Hepatocyte (in vitro differentiated cells): ENCODE results near the gene COPRS. TPM values are rescaled to one million over a fixed set of nuclear protein-coding genes. Genes with fewer than 3 reads are reported as not detected.

Experiments
- DNase-seq: peaks from one replicate; pipeline ENCODE4 v3.0.0-alpha.2; 2016; ENCODE audit warnings: low spot score
- H2AFZ ChIP-seq: fragments of 200-600 bp; sonication (generic); 2 replicates; pipeline ENCODE4 v1.6.0; 2016; ENCODE audit warnings: antibody characterized with exemption, mild to moderate bottlenecking
- H3K27ac ChIP-seq: fragments of 200-600 bp; sonication (generic); 2 replicates; pipeline ENCODE4 v1.5.1; 2016; ENCODE audit warnings: mild to moderate bottlenecking
- H3K27me3 ChIP-seq: fragments of 200-600 bp; sonication (generic); 2 replicates; pipeline ENCODE4 v1.6.1; 2016
- H3K36me3 ChIP-seq: fragments of 200-600 bp; sonication (generic); replicated peaks from 2 replicates; pipeline ENCODE4 v1.5.1; 2016; ENCODE audit warnings: low read depth; ENCODE audit not compliant: insufficient read depth
- H3K4me1 ChIP-seq: fragments of 200-600 bp; sonication (generic); 2 replicates; pipeline ENCODE4 v1.5.1; 2016; ENCODE audit warnings: mild to moderate bottlenecking, moderate library complexity; ENCODE audit not compliant: insufficient read depth
- H3K4me2 ChIP-seq: fragments of 200-600 bp; sonication (generic); 2 replicates; pipeline ENCODE4 v1.6.0; 2016
- H3K4me3 ChIP-seq: fragments of 200-600 bp; sonication (generic); 2 replicates; pipeline ENCODE4 v1.5.1; 2016; ENCODE audit warnings: mild to moderate bottlenecking
- H3K79me2 ChIP-seq: fragments of 200-600 bp; sonication (generic); 2 replicates; pipeline ENCODE4 v1.6.0; 2017; ENCODE audit warnings: mild to moderate bottlenecking
- H3K9me2 ChIP-seq: fragments of 200-600 bp; sonication (generic); replicated peaks from 2 replicates; pipeline ENCODE4 v1.6.0; 2017; ENCODE audit warnings: mild to moderate bottlenecking; ENCODE audit not compliant: insufficient read depth
- H3K9me3 ChIP-seq: fragments of 200-600 bp; sonication (generic); 2 replicates; pipeline ENCODE4 v1.5.1; 2016; ENCODE audit warnings: low read depth, mild to moderate bottlenecking
- H4K20me1 ChIP-seq: fragments of 200-600 bp; sonication (generic); 2 replicates; pipeline ENCODE4 v1.6.0; 2016; ENCODE audit warnings: mild to moderate bottlenecking; ENCODE audit not compliant: insufficient read depth, poor library complexity, severe bottlenecking
- CTCF ChIP-seq: fragments of 200-600 bp; sonication (generic); IDR thresholded peaks from 2 replicates; pipeline ENCODE4 v1.5.1; 2016; ENCODE audit warnings: antibody characterized with exemption, mild to moderate bottlenecking; ENCODE audit not compliant: poor library complexity
- EZH2 ChIP-seq: fragments of 200-600 bp; sonication (generic); IDR thresholded peaks from 2 replicates; pipeline ENCODE4 v1.6.1; 2016; ENCODE audit warnings: antibody characterized with exemption, mild to moderate bottlenecking, borderline replicate concordance
- EZH2phosphoT487 ChIP-seq: fragments of 200-600 bp; sonication (generic); IDR thresholded peaks from one replicate; pipeline ENCODE4 v1.6.1; 2018; ENCODE audit warnings: antibody characterized with exemption, mild to moderate bottlenecking, low read depth, moderate library complexity; ENCODE audit not compliant: unreplicated experiment, severe bottlenecking
- WGBS: methylation state at CpG from one replicate; pipeline ENCODE4 v1.1.6; 2016; ENCODE audit warnings: low lambda C conversion rate; ENCODE audit errors: missing lambda C conversion rate; 5-methylcytosine and 5-hydroxymethylcytosine counted together
- polyA plus RNA-seq: library from polyadenylated mRNA; unstranded; fragments of >200 nt; fragmentation: Nextera tagmentation; extraction: Ambion mirVana; gene quantifications from 2 replicates; pipeline ENCODE4 v1.2.1, GENCODE V29; 2016
- total RNA-seq: library from RNA; depleted of rRNA; stranded (reverse); fragments of >200 nt; gene quantifications from 2 replicates; pipeline ENCODE4 v1.2.3, GENCODE V29; 2014

Gene COPRS
- total RNA-seq: 52.0 and 54.3 TPM in 2 replicates
- 68.2 and 74.7 TPM in 2 replicates for polyA plus RNA-seq

- H3K9me3 ChIP-seq: no peaks in the 10 kb centered on the region
- H3K4me2 ChIP-seq: peak within 1 kb of the TSS; percentile 94
- DNase-seq: peak; percentile 95
- H3K4me1 ChIP-seq: peaks cover 12% of the 10 kb centered on the region
- peaks cover 32% of the 10 kb centered on the region for H3K79me2 ChIP-seq
- H3K9me2 ChIP-seq: no peaks in the 10 kb centered on the region
- peak within 1 kb of the TSS; percentile 44 for H2AFZ ChIP-seq
- H3K27ac ChIP-seq: peak within 1 kb of the TSS; percentile 63
- H3K36me3 ChIP-seq: no peaks in the 10 kb centered on the region
- H3K27me3 ChIP-seq: no peaks in the 10 kb centered on the region
- under 1% methylated on average over 15 of the region's 100 CpGs for WGBS
- TF ChIP-seq CTCF (peak; percentile 26), EZH2 (no peak)
- H3K4me3 ChIP-seq: peak within 1 kb of the TSS; percentile 66
- H4K20me1 ChIP-seq: peaks cover 4% of the 10 kb centered on the region
Observed at GRCh38 chr17:31858642-31859486, at the start of gene COPRS. Gene COPRS, minus strand, starts transcription at chr17:31859244. Its CDS starts 45 bp downstream, at chr17:31859199.

GRCh38 chr17:31908386-31908785, 49.3 kb upstream of the COPRS start:
- Histone ChIP-seq H2AFZ (no peak overlapping the region), H4K20me1 (no peaks in the 10 kb centered on the region), H3K27me3 (no peaks in the 10 kb centered on the region), H3K36me3 (no peaks in the 10 kb centered on the region), H3K4me2 (no peak overlapping the region), H3K4me3 (no peak overlapping the region), H3K79me2 (no peaks in the 10 kb centered on the region), H3K4me1 (no peaks in the 10 kb centered on the region), H3K27ac (no peak overlapping the region), H3K9me2 (no peaks in the 10 kb centered on the region), H3K9me3 (no peaks in the 10 kb centered on the region)
- no peak for DNase-seq
- TF ChIP-seq EZH2phosphoT487: no peak
- TF ChIP-seq EZH2: no peak
- no peak for TF ChIP-seq CTCF

GRCh38 chr17:31907342-31907962, 48.4 kb upstream of the COPRS start:
- Histone ChIP-seq H4K20me1 (no peaks in the 10 kb centered on the region), H3K4me1 (no peaks in the 10 kb centered on the region), H2AFZ (no peak overlapping the region), H3K4me2 (peak overlapping the region; percentile 49), H3K79me2 (no peaks in the 10 kb centered on the region), H3K27ac (no peak overlapping the region), H3K9me3 (no peaks in the 10 kb centered on the region), H3K9me2 (no peaks in the 10 kb centered on the region), H3K36me3 (no peaks in the 10 kb centered on the region), H3K27me3 (no peaks in the 10 kb centered on the region), H3K4me3 (no peak overlapping the region)
- 55% methylated on average over 7 of the region's 7 CpGs for WGBS
- TF ChIP-seq EZH2phosphoT487 (no peak), CTCF (no peak), EZH2 (no peak)
- DNase-seq: peak; percentile 30
